NCI-H446 treated with DMSO at 0.1 percent for 48 hours (cell line): ENCODE data around the gene DYNLL2.
"Not testable (repeated sequence)": the region's sequence is repeated elsewhere in the genome, so short reads cannot be mapped to it uniquely, and the experiment has no call there.

ENCODE experiments used
- DNase-seq: peaks from one replicate; lab custom pipeline; 2025; lab: John Stamatoyannopoulos, UW

Gene DYNLL2

GRCh38 chr17:58082870-58083490 lies at the start of gene DYNLL2:
TSS of gene DYNLL2 (plus strand) at chr17:58083419. CDS start at chr17:58087091, 3,672 bp downstream.
- peak; percentile 73 for DNase-seq

DNA sequence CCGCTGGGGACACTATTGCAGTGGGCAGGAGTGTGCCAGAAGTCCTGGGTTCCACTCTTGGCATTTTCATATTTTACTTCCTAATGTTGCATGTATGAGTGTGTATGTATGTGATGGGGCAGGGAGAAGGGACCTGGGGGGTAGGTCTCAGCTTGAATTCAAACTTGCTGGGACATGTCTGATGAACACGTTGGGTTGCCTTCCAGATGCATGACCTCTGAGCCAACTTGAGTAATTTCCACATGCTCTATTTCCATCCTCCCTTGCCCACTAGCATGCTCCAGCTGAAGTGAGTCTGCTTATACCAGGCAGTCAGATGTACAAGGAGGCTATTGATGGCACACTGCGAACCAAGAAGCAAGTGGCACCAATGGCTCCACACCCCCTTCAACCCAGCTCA lies 43.2 kb upstream of the DYNLL2 start:
- DNase-seq, result no peak

DNA sequence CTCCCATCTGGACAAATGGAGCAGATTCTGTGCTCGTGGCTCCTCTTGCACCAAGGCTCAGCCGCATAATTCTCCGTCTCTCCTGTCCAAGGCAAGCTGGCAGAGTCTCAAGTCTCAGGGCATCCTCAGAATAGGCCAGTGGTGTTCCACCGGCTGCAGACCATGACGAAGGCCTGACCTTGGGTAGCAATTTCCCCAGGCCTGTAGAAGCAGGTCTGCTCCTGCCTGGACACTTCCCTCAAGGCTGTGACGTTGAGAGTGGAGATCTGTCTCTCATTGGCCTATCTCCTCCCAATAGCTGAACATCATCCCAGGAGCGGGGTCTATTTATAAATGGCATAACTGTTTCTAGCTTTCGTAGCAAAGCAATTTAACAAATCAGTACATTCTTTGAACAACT lies 42.8 kb upstream of the DYNLL2 start:
- DNase-seq, result no peak

GRCh38 chr17:58041161-58041560 lies 42.1 kb upstream of the DYNLL2 start:
- no peak for DNase-seq

DNA sequence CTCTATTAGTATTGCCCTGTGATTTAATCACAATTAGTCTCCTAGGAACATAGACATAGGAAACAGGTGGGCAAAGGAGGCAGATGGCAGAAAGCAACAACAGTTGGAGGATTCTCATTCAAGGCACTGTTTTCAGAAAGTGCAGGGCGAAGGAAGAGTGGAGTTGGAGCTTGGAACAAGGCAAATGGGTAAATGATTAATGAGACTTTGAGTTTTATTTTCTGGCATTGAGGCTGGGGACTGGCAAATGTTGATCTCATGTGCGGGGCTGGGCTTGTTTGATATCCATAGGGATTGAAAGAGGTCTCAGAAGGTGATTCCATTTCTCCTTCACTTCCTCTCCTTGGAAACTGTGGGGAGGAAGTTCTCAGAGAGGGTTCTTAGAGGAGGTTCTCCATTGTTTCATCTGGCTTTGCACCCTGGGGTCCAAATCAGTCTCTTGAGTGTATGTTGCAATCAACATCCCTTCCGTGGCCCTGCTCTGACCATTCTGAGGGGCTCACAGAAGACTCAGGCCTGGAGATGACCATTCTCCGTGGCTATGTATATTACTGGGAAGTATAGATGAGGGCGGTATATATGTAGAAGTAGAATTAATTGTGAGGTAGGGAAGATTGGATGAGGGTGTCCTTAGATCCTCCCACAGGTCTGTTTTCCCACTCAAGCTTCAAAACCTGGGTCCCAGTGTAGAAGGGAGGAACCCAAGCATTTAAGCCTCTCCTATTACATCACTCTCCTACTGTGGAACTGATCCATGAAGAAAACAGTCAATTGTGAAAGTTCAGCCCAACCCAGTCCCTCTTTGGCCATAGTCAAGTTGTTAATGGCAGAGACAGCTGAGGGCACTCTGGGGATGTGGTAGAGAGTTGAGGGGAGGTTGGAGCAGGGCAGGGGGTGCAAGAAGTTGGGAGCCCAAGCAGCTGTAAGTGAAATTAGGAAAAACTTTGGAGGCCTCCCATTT lies 39.7 kb upstream of the DYNLL2 start:
- no peak for DNase-seq

- not testable (repeated sequence) for DNase-seq
These were observed 39.0 kb upstream of the DYNLL2 start for GRCh38 chr17:58044256-58044655.

DNA sequence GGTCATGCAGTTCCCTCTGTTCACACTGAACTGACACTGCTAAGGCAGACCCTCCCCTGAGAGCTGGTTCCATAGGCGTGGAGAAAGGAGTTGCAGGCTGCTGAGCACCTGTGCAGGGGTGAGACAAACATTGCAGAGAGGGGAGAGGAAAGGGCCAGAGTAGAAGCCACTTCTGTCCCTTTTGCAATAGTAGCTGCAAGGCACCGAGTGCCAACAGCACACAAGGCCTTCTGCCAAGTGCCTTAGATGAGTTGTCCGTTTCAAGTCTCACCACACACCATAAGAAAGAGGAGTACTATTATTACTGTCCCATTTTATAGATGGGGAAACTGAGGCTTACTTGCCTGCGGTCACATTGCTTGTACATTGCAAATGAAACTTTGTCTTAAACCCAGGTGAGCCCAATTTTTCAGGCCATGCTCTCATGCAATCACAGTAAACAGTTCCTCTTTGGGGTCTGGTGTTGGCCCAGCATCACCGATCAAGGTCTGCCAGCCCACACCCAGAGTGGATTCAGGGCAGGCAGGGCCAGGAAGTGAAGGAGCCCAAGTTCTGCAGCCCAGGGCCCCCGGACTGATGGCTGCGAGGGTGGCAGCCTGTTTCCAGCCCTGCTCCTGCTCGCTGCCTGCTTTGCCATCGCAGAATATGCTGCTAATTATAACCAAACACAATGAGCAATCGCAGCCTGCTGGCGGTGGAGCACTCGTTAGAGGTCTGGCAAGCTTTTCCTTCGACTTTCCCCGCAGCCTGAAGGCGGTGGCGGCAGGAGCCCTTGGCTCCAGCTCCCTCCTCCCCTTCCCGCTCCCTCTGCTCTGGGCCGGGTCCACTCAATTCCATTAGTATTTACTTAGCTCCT lies 36.8 kb upstream of the DYNLL2 start:
- DNase-seq, result peak; percentile 10

DNA sequence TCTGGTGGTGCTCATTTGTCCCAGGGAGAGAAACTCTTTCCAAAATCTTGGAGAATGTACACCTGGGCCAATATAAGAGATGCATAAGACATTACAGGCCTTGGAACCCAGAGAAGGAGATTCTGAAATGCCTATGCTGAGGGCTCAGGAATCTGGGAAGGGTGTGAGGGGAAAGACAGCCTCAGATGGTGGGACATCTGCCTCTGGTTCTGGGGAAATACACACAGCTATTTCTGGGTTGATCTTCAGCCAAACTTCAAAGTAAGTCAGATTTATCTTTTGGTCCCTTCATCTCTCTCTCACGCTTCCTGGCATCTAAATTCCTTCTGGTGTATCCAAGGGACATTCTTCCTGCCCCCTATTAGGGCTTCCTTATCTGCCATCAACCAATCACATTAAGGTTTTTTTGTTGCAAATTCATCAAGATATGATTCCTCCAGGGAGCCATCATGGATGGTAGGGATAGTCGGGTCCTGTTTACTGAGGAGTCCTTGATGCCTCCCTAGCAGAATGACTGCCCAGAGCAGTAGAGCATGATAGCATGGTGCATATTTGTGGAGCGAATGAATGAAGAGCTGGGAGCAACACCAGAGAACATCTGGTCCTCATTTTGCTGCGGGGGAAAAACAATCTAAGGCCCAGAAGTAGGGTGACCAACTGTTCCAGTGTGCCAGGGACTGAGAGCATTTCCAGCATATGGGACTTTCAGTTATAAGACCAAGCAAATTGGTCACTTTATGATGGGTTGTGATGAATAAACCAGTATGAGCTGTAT lies 35.7 kb upstream of the DYNLL2 start:
- no peak for DNase-seq

GRCh38 chr17:58049533-58049932 lies 33.7 kb upstream of the DYNLL2 start:
- no peak for DNase-seq

DNA sequence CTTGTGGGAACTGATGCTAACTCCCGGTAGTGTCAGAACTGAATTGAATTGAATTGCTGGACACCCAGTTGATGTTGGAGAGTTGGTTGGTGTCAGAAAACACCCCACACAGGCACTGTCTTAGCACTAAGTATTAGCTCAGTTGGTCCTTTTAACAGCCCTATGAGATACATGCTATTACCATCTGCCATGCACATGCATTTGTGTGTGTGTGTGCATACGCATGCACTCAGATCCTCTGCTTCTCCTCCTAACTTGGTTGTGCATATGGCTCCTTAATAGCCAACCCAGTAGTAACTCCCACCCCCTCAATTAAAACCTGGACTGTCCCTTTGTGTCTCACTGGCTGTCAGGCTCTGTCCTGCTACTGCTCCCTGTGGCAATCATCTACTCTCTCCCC lies 32.3 kb upstream of the DYNLL2 start:
- no peak for DNase-seq

- no peak for DNase-seq
These were observed 31.8 kb upstream of the DYNLL2 start for GRCh38 chr17:58051468-58051867.

DNA sequence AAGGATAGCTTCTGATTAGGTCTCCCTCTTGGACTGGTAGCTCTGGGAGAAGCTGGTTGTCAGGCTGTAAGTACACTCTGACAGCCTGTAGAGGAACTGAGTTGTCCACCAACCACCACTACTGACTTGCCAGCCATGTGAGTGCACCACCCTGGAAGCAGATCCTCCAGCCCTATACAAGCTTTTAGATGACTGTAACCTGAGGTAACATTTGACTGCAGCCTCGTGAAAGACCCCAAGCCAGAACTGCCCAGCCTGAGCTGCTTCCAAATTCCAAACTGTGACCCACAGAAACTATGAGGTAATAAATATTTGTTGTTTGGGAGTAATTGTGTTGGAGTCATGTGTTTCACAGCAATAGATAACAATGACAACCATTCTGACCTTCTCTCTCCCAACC lies 30.8 kb upstream of the DYNLL2 start:
- no peak for DNase-seq

DNA sequence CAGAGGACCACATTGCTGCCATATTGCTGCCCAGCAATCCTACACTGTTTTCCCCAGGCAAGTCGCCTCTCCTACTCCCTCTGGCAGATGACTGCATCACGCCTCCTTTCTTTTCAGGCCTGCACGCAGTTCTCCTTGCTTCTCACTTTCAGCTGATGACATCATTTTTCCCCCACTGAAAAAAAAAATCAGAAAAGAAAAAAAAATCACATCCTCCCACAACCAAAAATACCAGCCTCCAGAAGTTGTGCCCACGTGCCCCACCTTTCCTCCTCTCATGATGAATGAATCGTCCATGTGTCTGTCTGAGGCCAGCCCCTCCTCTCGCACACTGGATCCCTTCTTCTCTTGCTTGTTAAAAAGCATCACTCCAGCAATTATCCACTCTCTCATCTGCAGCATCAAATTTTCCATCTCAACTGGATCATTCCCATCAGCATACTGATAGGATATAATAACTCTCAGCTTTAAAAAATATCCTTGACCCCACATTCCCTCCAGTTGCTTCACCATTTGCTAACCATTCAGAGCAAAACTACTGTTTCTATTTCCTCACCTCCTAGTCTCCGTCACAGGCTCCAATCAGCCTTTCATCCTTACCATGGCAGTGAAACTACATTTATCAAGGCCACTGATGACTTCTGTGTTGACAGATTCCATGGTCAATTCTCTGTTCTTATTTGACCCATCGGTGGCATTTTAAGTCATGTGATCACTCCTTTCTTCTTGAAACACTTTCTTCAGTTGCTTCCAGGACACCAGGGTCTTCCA lies 30.1 kb upstream of the DYNLL2 start:
- DNase-seq, result no peak

- no peak for DNase-seq
These were observed 28.6 kb upstream of the DYNLL2 start for GRCh38 chr17:58054641-58055040.

DNA sequence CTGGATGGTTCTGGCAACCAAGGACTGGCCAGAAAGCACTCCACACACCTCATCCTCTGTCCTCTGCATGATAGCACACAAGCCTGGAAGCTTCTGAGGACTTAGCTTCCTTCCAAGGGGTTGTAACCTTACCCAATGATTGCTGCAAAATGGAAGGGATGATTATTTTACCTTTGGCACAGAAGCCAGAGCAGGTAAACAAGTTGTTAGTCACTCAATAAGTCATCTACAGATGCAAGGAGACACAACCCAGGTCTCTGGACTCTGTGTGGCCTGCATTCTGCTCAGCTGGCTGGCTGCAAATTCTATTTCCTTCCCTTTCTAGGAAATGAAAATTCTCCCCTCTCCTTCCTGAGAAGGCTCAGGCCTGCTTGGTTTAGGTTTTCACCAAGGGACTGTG lies 26.7 kb upstream of the DYNLL2 start:
- DNase-seq, result no peak

GRCh38 chr17:58059141-58059540 lies 24.1 kb upstream of the DYNLL2 start:
- no peak for DNase-seq

DNA sequence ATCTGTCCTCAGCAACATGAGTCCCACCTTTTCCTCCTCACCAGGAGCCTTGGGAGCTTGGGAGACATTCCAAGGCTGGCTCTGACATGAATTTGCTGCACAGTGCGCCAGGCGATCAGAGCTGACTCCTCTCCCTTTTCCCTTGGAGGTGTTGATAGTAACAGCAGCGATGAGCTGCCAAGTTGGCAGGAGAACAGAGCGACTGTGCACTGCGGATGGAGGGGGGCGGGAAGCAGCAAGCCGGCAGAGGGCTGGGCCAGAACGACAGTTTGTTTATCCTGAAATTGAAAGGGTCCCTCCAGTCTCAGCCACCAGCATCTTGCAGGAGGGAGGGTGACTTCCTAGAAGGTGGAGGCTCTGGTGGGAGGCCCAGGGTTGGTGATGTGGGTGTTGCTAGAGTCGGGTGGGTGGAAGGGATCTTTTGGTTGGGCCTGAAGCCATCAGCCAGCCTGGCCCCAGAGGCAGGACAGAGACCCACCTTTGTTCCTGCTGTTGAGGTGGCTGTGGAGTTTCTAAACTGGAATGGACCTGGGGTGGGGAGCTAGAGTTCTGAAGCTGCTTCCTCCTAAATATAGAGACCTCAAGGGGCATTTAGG lies 22.5 kb upstream of the DYNLL2 start:
- peak; percentile 74 for DNase-seq

DNA sequence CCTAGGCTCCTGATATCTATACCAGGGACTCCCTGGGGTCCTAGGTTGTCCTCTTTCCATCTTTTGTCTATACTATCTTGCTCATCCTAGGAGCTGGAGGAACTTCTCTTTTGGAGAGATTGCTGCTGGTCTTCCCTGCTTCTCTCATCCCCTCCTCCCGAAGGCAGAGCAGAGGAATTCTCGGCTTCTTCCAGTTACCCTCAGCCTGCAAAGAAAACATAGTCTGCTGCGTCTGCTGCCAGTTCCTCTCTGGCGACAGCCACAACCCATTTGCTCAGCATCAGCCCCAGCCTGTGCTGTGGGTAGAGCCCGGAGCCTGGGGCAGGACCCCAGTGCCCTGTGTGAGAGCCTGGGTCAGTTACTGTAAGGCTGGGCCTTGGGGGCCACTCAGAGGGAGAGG lies 21.5 kb upstream of the DYNLL2 start:
- DNase-seq, result no peak

- no peak for DNase-seq
These were observed 18.0 kb upstream of the DYNLL2 start for GRCh38 chr17:58065238-58065637.

DNA sequence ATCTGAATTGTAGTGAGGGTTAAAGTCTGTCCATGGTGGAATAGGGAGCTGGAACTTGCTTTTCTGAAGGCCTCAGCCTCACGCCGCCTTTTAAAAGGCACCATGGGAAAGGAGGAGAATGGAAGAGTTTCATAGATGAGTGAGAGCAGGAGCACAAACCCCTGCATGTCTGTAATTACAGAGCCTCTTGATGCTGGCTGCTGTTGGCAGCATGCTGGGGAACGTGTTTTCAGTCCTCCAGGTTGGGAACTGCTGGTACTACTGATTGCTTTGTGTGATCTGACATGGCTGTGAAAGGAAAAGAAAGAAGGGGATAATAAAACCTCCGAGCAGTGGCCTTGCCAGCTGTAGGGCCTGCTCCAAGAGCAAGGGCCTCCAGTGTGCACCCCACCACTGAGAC lies 16.8 kb upstream of the DYNLL2 start:
- no peak for DNase-seq
